Measurements from ENCODE around the gene TMEM170A. TPM values are rescaled to one million over a fixed set of nuclear protein-coding genes. Genes with fewer than 3 reads are reported as not detected.

The TMEM170A gene
- total RNA-seq, 2 donors from 2014 or later: 39.7 to 46.5 TPM

DNA sequence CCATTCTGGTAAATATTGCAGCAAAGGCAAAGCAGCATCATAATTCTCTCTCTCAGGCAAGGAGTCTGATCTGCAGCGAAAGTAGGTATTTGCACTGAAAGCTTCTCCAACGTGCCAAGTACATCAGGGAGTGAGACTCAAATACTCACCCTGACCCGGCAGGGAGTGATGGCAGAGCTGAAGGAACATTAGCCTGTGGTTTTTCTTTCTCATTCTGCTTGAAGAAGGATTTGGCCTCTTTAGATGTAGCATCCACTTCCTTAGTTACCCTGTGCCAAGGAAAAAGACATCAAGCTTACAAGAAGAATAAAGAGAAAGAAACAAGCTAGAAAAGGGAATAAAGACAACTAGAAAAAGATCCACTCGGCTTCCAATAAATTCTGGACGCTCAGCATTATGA lies 69.5 kb downstream of the TMEM170A start:
- Mint-ChIP-seq H3K36me3 (ENCODE audit: low read depth) (no peaks in the 10 kb centered on the region), H3K4me3 (no peak overlapping the region), H3K27ac (no peak overlapping the region), H3K4me1 (peaks cover 5% of the 10 kb centered on the region), H3K27me3 (no peaks in the 10 kb centered on the region)
- ATAC-seq: no peak
- DNase-seq: no peak
- no peaks in the 10 kb centered on the region for H3K9me3 ChIP-seq (ENCODE audit: control insufficient read depth, low read length, poor library complexity, severe bottlenecking)

Other genes starting within 250 kb of the TMEM170A start
- gene CTRB1, start 245.7 kb downstream of the TMEM170A start, total RNA-seq: not detected
- gene BCAR1, start 213.1 kb downstream of the TMEM170A start, total RNA-seq: under 1 TPM in 1 of 2 donors, not detected in 1; 0.50 TPM
- 10 to 100 TPM; 33.6 to 34.7 TPM for gene CFDP1, start 31.2 kb downstream of the TMEM170A start, total RNA-seq
- not detected for gene CHST6, start 30.8 kb upstream of the TMEM170A start, total RNA-seq
- gene CHST5, start 71.4 kb upstream of the TMEM170A start, total RNA-seq: under 1 TPM in 1 of 2 donors, not detected in 1; 0.16 TPM
- gene TMEM231, start 91.6 kb upstream of the TMEM170A start, total RNA-seq: 1 to 10 TPM; 5.3 to 7.5 TPM
- 10 to 100 TPM; 76.5 to 79.5 TPM for gene GABARAPL2, start 101.7 kb upstream of the TMEM170A start, total RNA-seq
- 10 to 100 TPM; 57.9 to 64.1 TPM for gene ADAT1, start 158.6 kb upstream of the TMEM170A start, total RNA-seq
- gene KARS1, start 183.0 kb upstream of the TMEM170A start, total RNA-seq: 100 to 1,000 TPM; 160 to 161 TPM
- gene TERF2IP, start 183.1 kb upstream of the TMEM170A start, total RNA-seq: 100 to 1,000 TPM in 1 of 2 donors, 10 to 100 TPM in 1; 98.1 to 107 TPM
- not detected for gene CPHXL2, start 212.3 kb upstream of the TMEM170A start, total RNA-seq
- gene DUXB, start 236.8 kb upstream of the TMEM170A start, total RNA-seq: not detected